Progenitor cell of endocrine pancreas (in vitro differentiated cells): Measurements from ENCODE around the gene ACTL6A. TPM values are rescaled to one million over a fixed set of nuclear protein-coding genes. Genes with fewer than 3 reads are reported as not detected.

Experiments
- DNase-seq: peaks from one replicate; pipeline ENCODE4 v3.0.0; 2021; ENCODE audit warnings: low spot score; ENCODE audit not compliant: unreplicated experiment
- H3K27ac Mint-ChIP-seq: 2 replicates; pipeline ENCODE4 v1.8.0; 2021; ENCODE audit warnings: mild to moderate bottlenecking, moderate library complexity, mixed read lengths
- H3K27me3 Mint-ChIP-seq: 2 replicates; pipeline ENCODE4 v1.8.0; 2021; ENCODE audit warnings: mixed read lengths
- H3K36me3 Mint-ChIP-seq: 2 replicates; pipeline ENCODE4 v1.8.0; 2022; ENCODE audit warnings: mixed read lengths; ENCODE audit not compliant: insufficient read depth
- H3K4me1 Mint-ChIP-seq: 2 replicates; pipeline ENCODE4 v1.8.0; 2021; ENCODE audit warnings: low read depth, mixed read lengths
- H3K4me3 Mint-ChIP-seq: 2 replicates; pipeline ENCODE4 v1.8.0; 2021; ENCODE audit warnings: low read depth, mild to moderate bottlenecking, moderate library complexity, mixed read lengths
- H3K9me3 Mint-ChIP-seq: 2 replicates; pipeline ENCODE4 v1.8.0; 2021; ENCODE audit warnings: low read depth, mixed read lengths
- CTCF ChIP-seq: fragments of 200-600 bp; sonication (generic); IDR thresholded peaks from one replicate; pipeline ENCODE4 v1.5.0; 2021; ENCODE audit warnings: antibody characterized with exemption, mild to moderate bottlenecking; ENCODE audit not compliant: unreplicated experiment
- total RNA-seq: library from RNA; stranded (reverse); gene quantifications from 2 replicates; pipeline ENCODE4 v1.2.1, GENCODE V29; 2021

The ACTL6A gene
- total RNA-seq, 1 donor from 2014 or later, result 75.6 TPM

GRCh38 chr3:179589143-179589542, 26.4 kb downstream of the ACTL6A start:
- H3K36me3 Mint-ChIP-seq, result peaks cover 8% of the 10 kb centered on the region
- no peaks in the 10 kb centered on the region for H3K4me1 Mint-ChIP-seq
- DNase-seq, result no peak
- H3K4me3 Mint-ChIP-seq, result no peak overlapping the region
- no peaks in the 10 kb centered on the region for H3K27me3 Mint-ChIP-seq
- TF ChIP-seq CTCF, result no peak
- H3K27ac Mint-ChIP-seq, result no peak overlapping the region
- H3K9me3 Mint-ChIP-seq, result no peaks in the 10 kb centered on the region

GRCh38 chr3:179590669-179591068, 27.9 kb downstream of the ACTL6A start:
- DNase-seq, result no peak
- Mint-ChIP-seq H3K27me3 (no peaks in the 10 kb centered on the region), H3K27ac (peak overlapping the region; percentile 73), H3K4me3 (no peak overlapping the region), H3K9me3 (no peaks in the 10 kb centered on the region), H3K4me1 (no peaks in the 10 kb centered on the region), H3K36me3 (peaks cover 8% of the 10 kb centered on the region)
- TF ChIP-seq CTCF, result no peak

- Mint-ChIP-seq H3K27ac (no peak overlapping the region), H3K4me1 (no peaks in the 10 kb centered on the region), H3K9me3 (no peaks in the 10 kb centered on the region), H3K36me3 (peaks cover 6% of the 10 kb centered on the region), H3K27me3 (no peaks in the 10 kb centered on the region), H3K4me3 (no peak overlapping the region)
- DNase-seq, result no peak
- no peak for TF ChIP-seq CTCF
Observed at GRCh38 chr3:179591313-179591712, 28.6 kb downstream of the ACTL6A start.

- H3K27ac Mint-ChIP-seq, result no peak overlapping the region
- DNase-seq, result no peak
- no peak for TF ChIP-seq CTCF
- no peak overlapping the region for H3K4me3 Mint-ChIP-seq
- no peaks in the 10 kb centered on the region for H3K27me3 Mint-ChIP-seq
- H3K4me1 Mint-ChIP-seq, result peaks cover 6% of the 10 kb centered on the region
- H3K36me3 Mint-ChIP-seq, result peaks cover 11% of the 10 kb centered on the region
- H3K9me3 Mint-ChIP-seq, result no peaks in the 10 kb centered on the region
Observed at GRCh38 chr3:179599531-179599930, 36.8 kb downstream of the ACTL6A start.

- H3K27ac Mint-ChIP-seq, result peak overlapping the region; percentile 99
Observed at GRCh38 chr3:179603321-179603720, 40.6 kb downstream of the ACTL6A start.

More at GRCh38 chr3:179603321-179603720, 40.6 kb downstream of the ACTL6A start:
- H3K4me1 Mint-ChIP-seq, result peaks cover 9% of the 10 kb centered on the region
- no peak for DNase-seq
- no peak for TF ChIP-seq CTCF
- peaks cover 7% of the 10 kb centered on the region for H3K36me3 Mint-ChIP-seq
- H3K4me3 Mint-ChIP-seq, result peak overlapping the region; percentile 98
- no peaks in the 10 kb centered on the region for H3K27me3 Mint-ChIP-seq
- no peaks in the 10 kb centered on the region for H3K9me3 Mint-ChIP-seq
